GM23338 (cell line): ENCODE results near the gene TXNDC2. TPM values are rescaled to one million over a fixed set of nuclear protein-coding genes. Genes with fewer than 3 reads are reported as not detected.

Experiments
- ATAC-seq: fragments of 200-7000 bp; cut with Tn5 transposase; 3 replicates; pipeline ENCODE4 v1.9.1; 2020
- DNase-seq: peaks from one replicate; pipeline ENCODE4 v3.0.0-alpha.2; 2015; ENCODE audit warnings: low spot score
- H2AFZ ChIP-seq: fragments of 200-600 bp; sonication (generic); 2 replicates; pipeline ENCODE4 v1.8.0; 2016; ENCODE audit warnings: antibody characterized with exemption, mild to moderate bottlenecking, moderate library complexity
- H3F3A ChIP-seq: fragments of 200-600 bp; sonication (generic); replicated peaks from 2 replicates; pipeline ENCODE4 v1.8.0; 2017; ENCODE audit warnings: antibody characterized with exemption, mixed run types, low read depth
- H3K27ac ChIP-seq: fragments of 200-600 bp; sonication (generic); 2 replicates; pipeline ENCODE4 v1.6.1; 2016; ENCODE audit warnings: low read depth
- H3K27me3 ChIP-seq: fragments of 200-600 bp; sonication (generic); 2 replicates; pipeline ENCODE4 v1.8.0; 2016; ENCODE audit warnings: mild to moderate bottlenecking, mixed run types, moderate library complexity; ENCODE audit not compliant: insufficient read depth
- H3K36me3 ChIP-seq: fragments of 200-600 bp; sonication (generic); 2 replicates; pipeline ENCODE4 v1.8.0; 2016; ENCODE audit warnings: mild to moderate bottlenecking; ENCODE audit not compliant: insufficient read depth
- H3K4me1 ChIP-seq: fragments of 200-600 bp; sonication (generic); 2 replicates; pipeline ENCODE4 v1.8.0; 2016; ENCODE audit warnings: mild to moderate bottlenecking, moderate library complexity; ENCODE audit not compliant: insufficient read depth
- H3K4me2 ChIP-seq: fragments of 200-600 bp; sonication (generic); 2 replicates; pipeline ENCODE4 v1.7.1; 2017; ENCODE audit warnings: mixed run types
- H3K4me3 ChIP-seq: fragments of 200-600 bp; sonication (generic); 2 replicates; pipeline ENCODE4 v1.6.1; 2016; ENCODE audit warnings: mixed run types
- H3K79me2 ChIP-seq: fragments of 200-600 bp; sonication (generic); replicated peaks from 2 replicates; pipeline ENCODE4 v1.8.0; 2017; ENCODE audit warnings: mild to moderate bottlenecking; ENCODE audit not compliant: insufficient read depth
- H3K9me2 ChIP-seq: fragments of 200-600 bp; sonication (generic); 2 replicates; pipeline ENCODE4 v1.8.0; 2017; ENCODE audit not compliant: insufficient read depth
- H4K20me1 ChIP-seq: fragments of 200-600 bp; sonication (generic); replicated peaks from 2 replicates; pipeline ENCODE4 v1.8.0; 2017; ENCODE audit warnings: mild to moderate bottlenecking; ENCODE audit not compliant: insufficient read depth
- H3K27ac Mint-ChIP-seq: 2 replicates; pipeline ENCODE4 v1.8.0; 2020; ENCODE audit warnings: inconsistent platforms, mild to moderate bottlenecking, moderate library complexity, mixed read lengths
- H3K27me3 Mint-ChIP-seq: 3 replicates; pipeline ENCODE4 v1.8.0; 2022; ENCODE audit warnings: low read depth, mild to moderate bottlenecking, moderate library complexity, mixed read lengths, inconsistent platforms; ENCODE audit not compliant: insufficient read depth, poor library complexity
- H3K36me3 Mint-ChIP-seq: 3 replicates; pipeline ENCODE4 v1.8.0; 2021; ENCODE audit warnings: low read depth, mild to moderate bottlenecking, inconsistent platforms, moderate library complexity, mixed read lengths
- H3K4me1 Mint-ChIP-seq: 3 replicates; pipeline ENCODE4 v1.8.0; 2020; ENCODE audit warnings: mild to moderate bottlenecking, inconsistent platforms, mixed read lengths
- H3K4me3 Mint-ChIP-seq: 3 replicates; pipeline ENCODE4 v1.8.0; 2021; ENCODE audit warnings: moderate library complexity, mild to moderate bottlenecking, inconsistent platforms, mixed read lengths
- H3K9me3 Mint-ChIP-seq: 3 replicates; pipeline ENCODE4 v1.8.0; 2020; ENCODE audit warnings: moderate library complexity, mild to moderate bottlenecking, inconsistent platforms, mixed read lengths
- CREB1 ChIP-seq: fragments of 250-450 bp; sonication (Bioruptor Pico); IDR thresholded peaks from 2 replicates; pipeline ENCODE4 v1.5.0; 2020; ENCODE audit warnings: low read depth, mild to moderate bottlenecking, moderate library complexity
- CTCF ChIP-seq, 2 experiments: fragments of 200-600 bp in 1 of 2; sonication (generic) in 1 of 2; conservative IDR thresholded peaks; 2 replicates each; pipeline versions ENCODE4 v1.5.1 to v1.6.1; 2016 to 2017; ENCODE audit warnings: antibody characterized with exemption in 2 of 2, low read depth in 2 of 2, mild to moderate bottlenecking in 2 of 2, moderate library complexity in 1 of 2
- ETS1 ChIP-seq: IDR thresholded peaks from 2 replicates; pipeline ENCODE4 v1.6.1; 2016; ENCODE audit warnings: antibody characterized with exemption
- EZH2 ChIP-seq: fragments of 200-600 bp; sonication (generic); IDR thresholded peaks from one replicate; pipeline ENCODE4 v1.8.0; 2017; ENCODE audit warnings: antibody characterized with exemption, mild to moderate bottlenecking, low read depth; ENCODE audit not compliant: unreplicated experiment
- EZH2phosphoT487 ChIP-seq: fragments of 200-600 bp; sonication (generic); IDR thresholded peaks from one replicate; pipeline ENCODE4 v1.8.1; 2018; ENCODE audit warnings: antibody characterized with exemption; ENCODE audit not compliant: unreplicated experiment
- JUNB ChIP-seq: IDR thresholded peaks from one replicate; pipeline ENCODE4 v1.6.1; 2016; ENCODE audit warnings: antibody characterized with exemption; ENCODE audit not compliant: unreplicated experiment
- NANOG ChIP-seq: IDR thresholded peaks from 2 replicates; pipeline ENCODE4 v1.6.1; 2016; ENCODE audit warnings: antibody characterized with exemption, borderline replicate concordance
- POLR2AphosphoS5 ChIP-seq: IDR thresholded peaks from 2 replicates; pipeline ENCODE4 v1.6.1; 2016; ENCODE audit warnings: antibody characterized with exemption, low read depth
- REST ChIP-seq: IDR thresholded peaks from one replicate; pipeline ENCODE4 v1.6.1; 2018; ENCODE audit warnings: antibody characterized with exemption; ENCODE audit not compliant: unreplicated experiment
- STAT1 ChIP-seq: IDR thresholded peaks from one replicate; pipeline ENCODE4 v1.6.1; 2016; ENCODE audit warnings: antibody characterized with exemption; ENCODE audit not compliant: unreplicated experiment
- ZNF114 ChIP-seq: fragments of 250-450 bp; sonication (Bioruptor Pico); IDR thresholded peaks from 2 replicates; pipeline ENCODE4 v1.5.0; 2020; ENCODE audit warnings: mild to moderate bottlenecking, moderate library complexity
- ZNF331 ChIP-seq: fragments of 250-450 bp; sonication (Bioruptor Pico); IDR thresholded peaks from 2 replicates; pipeline ENCODE4 v1.5.0; 2020; ENCODE audit warnings: low read depth, mild to moderate bottlenecking, moderate library complexity
- ZNF462 ChIP-seq: fragments of 250-450 bp; sonication (Bioruptor Pico); IDR thresholded peaks from 2 replicates; pipeline ENCODE4 v1.5.0; 2020; ENCODE audit warnings: mild to moderate bottlenecking, moderate library complexity
- polyA plus RNA-seq: library from polyadenylated mRNA; unstranded; fragments of >200 nt; fragmentation: Nextera tagmentation; extraction: Ambion mirVana; gene quantifications from 2 replicates; pipeline ENCODE4 v1.2.1, GENCODE V29; 2016
- total RNA-seq: library from RNA; depleted of rRNA; stranded (reverse); fragments of >200 nt; shearing (Covaris generic); gene quantifications from 2 replicates; pipeline ENCODE4 v1.2.3, GENCODE V29; 2014

Gene TXNDC2
- total and polyA plus RNA-seq, 2 experiments from 2014 or later, result 0.16 TPM; not detected in 1

- H3K4me3 Mint-ChIP-seq, result no peak overlapping the region
- H3K27ac Mint-ChIP-seq, result no peak overlapping the region
- no peak overlapping the region for H3K4me3 ChIP-seq
- peaks cover 7% of the 10 kb centered on the region; the same call in 1 of the 2 replicates for H3K36me3 ChIP-seq
- no peak overlapping the region for H3K4me2 ChIP-seq
- no peak overlapping the region for H3K27ac ChIP-seq
- no peak overlapping the region for H2AFZ ChIP-seq
- no peaks in the 10 kb centered on the region for H3K27me3 Mint-ChIP-seq
- H3K79me2 ChIP-seq, result no peaks in the 10 kb centered on the region
- DNase-seq, result no peak
- no peaks in the 10 kb centered on the region for H3F3A ChIP-seq
- H3K9me2 ChIP-seq, result no peaks in the 10 kb centered on the region
- peaks cover 7% of the 10 kb centered on the region for H3K9me3 Mint-ChIP-seq
- H4K20me1 ChIP-seq, result no peaks in the 10 kb centered on the region
- H3K4me1 Mint-ChIP-seq, result no peaks in the 10 kb centered on the region; the same call in 2 of the 3 replicates
- no peak for TF ChIP-seq STAT1
- no peak for TF ChIP-seq REST
- no peak for TF ChIP-seq CTCF (conservative IDR thresholded peaks at IDR 0.05; ENCODE audit: low read depth in 2 of 2)
- TF ChIP-seq ZNF331 (CRISPR knock-in tag), result no peak
- no peak for TF ChIP-seq CREB1
- TF ChIP-seq POLR2AphosphoS5, result no peak
- TF ChIP-seq ETS1, result no peak
- TF ChIP-seq ZNF114, result no peak
- no peak for TF ChIP-seq JUNB
- no peak for TF ChIP-seq ZNF462 (CRISPR knock-in tag)
- TF ChIP-seq EZH2phosphoT487, result no peak
- no peak for TF ChIP-seq NANOG
- no peak for TF ChIP-seq EZH2
- H3K36me3 Mint-ChIP-seq, result peaks cover 9% of the 10 kb centered on the region
- H3K4me1 ChIP-seq, result no peaks in the 10 kb centered on the region
- no peak for ATAC-seq
- H3K27me3 ChIP-seq, result no peaks in the 10 kb centered on the region
Measured at GRCh38 chr18:9860682-9861081, 25.1 kb upstream of the TXNDC2 start.
